Measurements from ENCODE around the gene PAQR7.

PAQR7 gene

GRCh38 chr1:25912076-25912831 is 36.7 kb upstream of the PAQR7 start:
- no peak overlapping the region for H3K27ac ChIP-seq (ENCODE audit: low read depth in 2 of 2, low read length in 2 of 2)
- no peak overlapping the region for H3K4me3 ChIP-seq (ENCODE audit: low read length in 2 of 2)
- H3K9me3 ChIP-seq (ENCODE audit: control insufficient read depth in 2 of 2, low read length in 2 of 2), result no peaks in the 10 kb centered on the region
- no peaks in the 10 kb centered on the region for H3K4me1 ChIP-seq (ENCODE audit: control insufficient read depth in 2 of 2, insufficient read depth in 2 of 2, low read length in 2 of 2)
- no peaks in the 10 kb centered on the region for H3K27me3 ChIP-seq (ENCODE audit: control insufficient read depth in 2 of 2, insufficient read depth in 2 of 2, low read length in 2 of 2)
- no peak overlapping the region for H3K9ac ChIP-seq (ENCODE audit: low read depth in 1 of 2, low read length in 2 of 2)
- no peaks in the 10 kb centered on the region for H3K36me3 ChIP-seq (ENCODE audit: control insufficient read depth in 2 of 2, insufficient read depth in 2 of 2, low read length in 2 of 2)

GRCh38 chr1:25911162-25911561 is 35.7 kb upstream of the PAQR7 start:
- Histone ChIP-seq H3K9me3 (ENCODE audit: control insufficient read depth in 2 of 2, low read length in 2 of 2) (no peaks in the 10 kb centered on the region), H3K4me3 (ENCODE audit: low read length in 2 of 2) (no peak overlapping the region), H3K27me3 (ENCODE audit: control insufficient read depth in 2 of 2, insufficient read depth in 2 of 2, low read length in 2 of 2) (no peaks in the 10 kb centered on the region), H3K9ac (ENCODE audit: low read depth in 1 of 2, low read length in 2 of 2) (no peak overlapping the region), H3K4me1 (ENCODE audit: control insufficient read depth in 2 of 2, insufficient read depth in 2 of 2, low read length in 2 of 2) (peaks cover 4% of the 10 kb centered on the region in 2 donors), H3K27ac (ENCODE audit: low read depth in 2 of 2, low read length in 2 of 2) (no peak overlapping the region), H3K36me3 (ENCODE audit: control insufficient read depth in 2 of 2, insufficient read depth in 2 of 2, low read length in 2 of 2) (no peaks in the 10 kb centered on the region)

GRCh38 chr1:25909040-25909439 is 33.5 kb upstream of the PAQR7 start:
- H3K27ac ChIP-seq (ENCODE audit: low read depth in 2 of 2, low read length in 2 of 2), result no peak overlapping the region
- H3K27me3 ChIP-seq (ENCODE audit: control insufficient read depth in 2 of 2, insufficient read depth in 2 of 2, low read length in 2 of 2), result no peaks in the 10 kb centered on the region
- no peak overlapping the region for H3K4me3 ChIP-seq (ENCODE audit: low read length in 2 of 2)
- H3K9ac ChIP-seq (ENCODE audit: low read depth in 1 of 2, low read length in 2 of 2), result no peak overlapping the region
- no peaks in the 10 kb centered on the region for H3K36me3 ChIP-seq (ENCODE audit: control insufficient read depth in 2 of 2, insufficient read depth in 2 of 2, low read length in 2 of 2)
- peaks cover 9 to 13% of the 10 kb centered on the region in 2 donors for H3K4me1 ChIP-seq (ENCODE audit: control insufficient read depth in 2 of 2, insufficient read depth in 2 of 2, low read length in 2 of 2)
- H3K9me3 ChIP-seq (ENCODE audit: control insufficient read depth in 2 of 2, low read length in 2 of 2), result no peaks in the 10 kb centered on the region

- H3K36me3 ChIP-seq (ENCODE audit: control insufficient read depth in 2 of 2, insufficient read depth in 2 of 2, low read length in 2 of 2), result no peaks in the 10 kb centered on the region
- H3K4me3 ChIP-seq (ENCODE audit: low read length in 2 of 2), result no peak overlapping the region
- H3K27me3 ChIP-seq (ENCODE audit: control insufficient read depth in 2 of 2, insufficient read depth in 2 of 2, low read length in 2 of 2), result no peaks in the 10 kb centered on the region
- H3K27ac ChIP-seq (ENCODE audit: low read depth in 2 of 2, low read length in 2 of 2), result no peak overlapping the region
- H3K4me1 ChIP-seq (ENCODE audit: control insufficient read depth in 2 of 2, insufficient read depth in 2 of 2, low read length in 2 of 2), result peaks cover 9 to 13% of the 10 kb centered on the region in 2 donors
- H3K9ac ChIP-seq (ENCODE audit: low read depth in 1 of 2, low read length in 2 of 2), result no peak overlapping the region
- H3K9me3 ChIP-seq (ENCODE audit: control insufficient read depth in 2 of 2, low read length in 2 of 2), result no peaks in the 10 kb centered on the region
These were observed 32.7 kb upstream of the PAQR7 start for GRCh38 chr1:25908161-25908560.

GRCh38 chr1:25907601-25908000 is 32.1 kb upstream of the PAQR7 start:
- H3K9me3 ChIP-seq (ENCODE audit: control insufficient read depth in 2 of 2, low read length in 2 of 2), result no peaks in the 10 kb centered on the region
- H3K4me3 ChIP-seq (ENCODE audit: low read length in 2 of 2), result no peak overlapping the region
- H3K27me3 ChIP-seq (ENCODE audit: control insufficient read depth in 2 of 2, insufficient read depth in 2 of 2, low read length in 2 of 2), result no peaks in the 10 kb centered on the region
- no peak overlapping the region for H3K27ac ChIP-seq (ENCODE audit: low read depth in 2 of 2, low read length in 2 of 2)
- H3K9ac ChIP-seq (ENCODE audit: low read depth in 1 of 2, low read length in 2 of 2), result no peak overlapping the region
- peaks cover under 1% of the 10 kb centered on the region in 2 donors for H3K36me3 ChIP-seq (ENCODE audit: control insufficient read depth in 2 of 2, insufficient read depth in 2 of 2, low read length in 2 of 2)
- peaks cover 9 to 13% of the 10 kb centered on the region in 2 donors for H3K4me1 ChIP-seq (ENCODE audit: control insufficient read depth in 2 of 2, insufficient read depth in 2 of 2, low read length in 2 of 2)

- Histone ChIP-seq H3K27ac (ENCODE audit: low read depth in 2 of 2, low read length in 2 of 2) (no peak overlapping the region), H3K4me1 (ENCODE audit: control insufficient read depth in 2 of 2, insufficient read depth in 2 of 2, low read length in 2 of 2) (peaks cover 9 to 13% of the 10 kb centered on the region in 2 donors), H3K27me3 (ENCODE audit: control insufficient read depth in 2 of 2, insufficient read depth in 2 of 2, low read length in 2 of 2) (no peaks in the 10 kb centered on the region), H3K9ac (ENCODE audit: low read depth in 1 of 2, low read length in 2 of 2) (peak overlapping the region in 1 of 2 donors; percentile 52), H3K9me3 (ENCODE audit: control insufficient read depth in 2 of 2, low read length in 2 of 2) (no peaks in the 10 kb centered on the region), H3K36me3 (ENCODE audit: control insufficient read depth in 2 of 2, insufficient read depth in 2 of 2, low read length in 2 of 2) (peaks cover 3 to 5% of the 10 kb centered on the region in 2 donors), H3K4me3 (ENCODE audit: low read length in 2 of 2) (peak overlapping the region; percentile 63 to 67)
These were observed 31.3 kb upstream of the PAQR7 start for GRCh38 chr1:25906644-25907300.

GRCh38 chr1:25905680-25906643 is 30.5 kb upstream of the PAQR7 start, which contains the start of gene STMN1:
TSS of gene STMN1 (minus strand) at chr1:25906419. CDS start at chr1:25904676, 1,743 bp downstream.
- Histone ChIP-seq H3K9me3 (ENCODE audit: control insufficient read depth in 2 of 2, low read length in 2 of 2) (no peaks in the 10 kb centered on the region), H3K9ac (ENCODE audit: low read depth in 1 of 2, low read length in 2 of 2) (peak within 1 kb of the TSS in 1 of 2 donors; percentile 52), H3K4me1 (ENCODE audit: control insufficient read depth in 2 of 2, insufficient read depth in 2 of 2, low read length in 2 of 2) (peaks cover 9 to 13% of the 10 kb centered on the region in 2 donors), H3K27ac (ENCODE audit: low read depth in 2 of 2, low read length in 2 of 2) (peak within 1 kb of the TSS in 1 of 2 donors; percentile 44), H3K4me3 (ENCODE audit: low read length in 2 of 2) (peak within 1 kb of the TSS; percentile 67 to 84), H3K27me3 (ENCODE audit: control insufficient read depth in 2 of 2, insufficient read depth in 2 of 2, low read length in 2 of 2) (no peaks in the 10 kb centered on the region), H3K36me3 (ENCODE audit: control insufficient read depth in 2 of 2, insufficient read depth in 2 of 2, low read length in 2 of 2) (peaks cover 3 to 5% of the 10 kb centered on the region in 2 donors)

- peaks cover 9 to 13% of the 10 kb centered on the region in 2 donors for H3K4me1 ChIP-seq (ENCODE audit: control insufficient read depth in 2 of 2, insufficient read depth in 2 of 2, low read length in 2 of 2)
- H3K9ac ChIP-seq (ENCODE audit: low read depth in 1 of 2, low read length in 2 of 2), result peak overlapping the region; percentile 50 to 58
- no peaks in the 10 kb centered on the region for H3K27me3 ChIP-seq (ENCODE audit: control insufficient read depth in 2 of 2, insufficient read depth in 2 of 2, low read length in 2 of 2)
- H3K4me3 ChIP-seq (ENCODE audit: low read length in 2 of 2), result peak overlapping the region; percentile 67 to 84
- peaks cover 3 to 6% of the 10 kb centered on the region in 2 donors for H3K36me3 ChIP-seq (ENCODE audit: control insufficient read depth in 2 of 2, insufficient read depth in 2 of 2, low read length in 2 of 2)
- no peaks in the 10 kb centered on the region for H3K9me3 ChIP-seq (ENCODE audit: control insufficient read depth in 2 of 2, low read length in 2 of 2)
- H3K27ac ChIP-seq (ENCODE audit: low read depth in 2 of 2, low read length in 2 of 2), result peak overlapping the region in 1 of 2 donors; percentile 44
These were observed 29.6 kb upstream of the PAQR7 start for GRCh38 chr1:25904943-25905679.

GRCh38 chr1:25903986-25904385 is 28.5 kb upstream of the PAQR7 start:
- H3K36me3 ChIP-seq (ENCODE audit: control insufficient read depth in 2 of 2, insufficient read depth in 2 of 2, low read length in 2 of 2), result peaks cover 3 to 15% of the 10 kb centered on the region in 2 donors
- H3K9me3 ChIP-seq (ENCODE audit: control insufficient read depth in 2 of 2, low read length in 2 of 2), result no peaks in the 10 kb centered on the region
- H3K9ac ChIP-seq (ENCODE audit: low read depth in 1 of 2, low read length in 2 of 2), result no peak overlapping the region
- no peak overlapping the region for H3K4me3 ChIP-seq (ENCODE audit: low read length in 2 of 2)
- H3K4me1 ChIP-seq (ENCODE audit: control insufficient read depth in 2 of 2, insufficient read depth in 2 of 2, low read length in 2 of 2), result peaks cover 9 to 13% of the 10 kb centered on the region in 2 donors
- H3K27me3 ChIP-seq (ENCODE audit: control insufficient read depth in 2 of 2, insufficient read depth in 2 of 2, low read length in 2 of 2), result no peaks in the 10 kb centered on the region
- H3K27ac ChIP-seq (ENCODE audit: low read depth in 2 of 2, low read length in 2 of 2), result no peak overlapping the region

Measured in mucosa of rectum (tissue), 2 donors.